ENCODE measurements around the gene PVALEF.

The PVALEF gene

DNA sequence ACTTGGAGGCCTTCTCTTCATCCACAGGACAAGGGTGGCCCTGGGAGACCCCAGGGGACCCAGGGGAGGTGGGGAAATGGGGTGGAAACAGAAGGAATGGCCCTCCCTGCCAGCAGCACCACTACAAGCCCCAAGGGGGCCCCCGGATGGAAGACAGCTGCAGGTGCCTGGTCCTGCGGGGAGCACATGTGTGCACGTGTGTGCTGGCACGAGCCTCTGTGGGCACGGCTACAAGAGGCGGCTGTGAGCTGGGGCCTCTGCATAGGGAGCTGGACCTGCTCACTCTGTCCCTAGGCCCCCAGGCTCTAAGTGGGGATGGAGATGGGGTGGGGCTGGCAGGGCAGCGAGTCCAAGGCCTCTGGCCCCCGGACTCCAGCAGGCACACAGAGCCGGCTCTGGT lies 13.9 kb downstream of the PVALEF start:
- 82% methylated on average over 4 of the region's 9 CpGs for WGBS
- Histone ChIP-seq H3K9ac (ENCODE audit: low read length) (no peak overlapping the region), H3K4me1 (ENCODE audit: control insufficient read depth, insufficient read depth, low read depth, low read length) (peaks cover 3% of the 10 kb centered on the region), H3K36me3 (ENCODE audit: control insufficient read depth in 1 of 2, insufficient read depth in 2 of 2, low read depth in 1 of 2, low read length in 2 of 2) (no peaks in the 10 kb centered on the region), H4K8ac (ENCODE audit: low read length) (no peak overlapping the region), H3K4me2 (ENCODE audit: low read length, poor library complexity, severe bottlenecking) (no peak overlapping the region), H3K27me3 (ENCODE audit: control insufficient read depth in 1 of 2, insufficient read depth in 1 of 2, low read length in 2 of 2) (peaks cover 15 to 25% of the 10 kb centered on the region in 2 experiments), H3K4me3 (ENCODE audit: insufficient read depth in 1 of 2, low read depth in 1 of 2, low read length in 2 of 2) (no peak overlapping the region), H3K9me3 (ENCODE audit: control insufficient read depth, low read length) (peaks cover 6% of the 10 kb centered on the region), H3K18ac (ENCODE audit: low read depth in 1 of 2, low read length in 2 of 2) (no peak overlapping the region), H3K27ac (ENCODE audit: low read length, poor library complexity, severe bottlenecking) (no peak overlapping the region), H3K4ac (ENCODE audit: low read depth in 1 of 2, low read length in 2 of 2) (no peak overlapping the region), H3K23ac (ENCODE audit: low read length in 2 of 2) (no peak overlapping the region), H2AK5ac (ENCODE audit: low read length, severe bottlenecking) (no peak overlapping the region), H2BK120ac (ENCODE audit: low read depth, low read length) (no peak overlapping the region), H3K14ac (ENCODE audit: low read length in 2 of 2) (no peak overlapping the region), H3K79me1 (replicated peaks; ENCODE audit: low read length, poor library complexity, severe bottlenecking) (no peaks in the 10 kb centered on the region), H2BK15ac (ENCODE audit: low read depth, poor library complexity, severe bottlenecking) (no peak overlapping the region), H4K91ac (ENCODE audit: low read length) (no peak overlapping the region), H2BK5ac (ENCODE audit: low read depth, low read length, poor library complexity, severe bottlenecking) (no peak overlapping the region), H2AFZ (ENCODE audit: low read depth, low read length) (no peak overlapping the region), H2BK12ac (ENCODE audit: low read length in 2 of 2) (no peak overlapping the region)
- DNase-seq, result no peak

GRCh38 chr17:81179861-81180260 lies 14.6 kb downstream of the PVALEF start:
- 69% methylated on average over 12 of the region's 12 CpGs for WGBS
- no peak overlapping the region for H4K8ac ChIP-seq (ENCODE audit: low read length)
- H2AFZ ChIP-seq (ENCODE audit: low read depth, low read length), result no peak overlapping the region
- no peak overlapping the region for H2BK12ac ChIP-seq (ENCODE audit: low read length in 2 of 2)
- H3K23ac ChIP-seq (ENCODE audit: low read length in 2 of 2), result no peak overlapping the region
- H2BK15ac ChIP-seq (ENCODE audit: low read depth, poor library complexity, severe bottlenecking), result no peak overlapping the region
- H3K4ac ChIP-seq (ENCODE audit: low read depth in 1 of 2, low read length in 2 of 2), result no peak overlapping the region
- no peaks in the 10 kb centered on the region for H3K36me3 ChIP-seq (ENCODE audit: control insufficient read depth in 1 of 2, insufficient read depth in 2 of 2, low read depth in 1 of 2, low read length in 2 of 2)
- no peak overlapping the region for H2BK5ac ChIP-seq (ENCODE audit: low read depth, low read length, poor library complexity, severe bottlenecking)
- H3K14ac ChIP-seq (ENCODE audit: low read length in 2 of 2), result no peak overlapping the region
- H3K9ac ChIP-seq (ENCODE audit: low read length), result no peak overlapping the region
- peaks cover 21 to 31% of the 10 kb centered on the region in 2 experiments for H3K27me3 ChIP-seq (ENCODE audit: control insufficient read depth in 1 of 2, insufficient read depth in 1 of 2, low read length in 2 of 2)
- H4K91ac ChIP-seq (ENCODE audit: low read length), result no peak overlapping the region
- no peak overlapping the region for H2BK120ac ChIP-seq (ENCODE audit: low read depth, low read length)
- peaks cover 3% of the 10 kb centered on the region for H3K4me1 ChIP-seq (ENCODE audit: control insufficient read depth, insufficient read depth, low read depth, low read length)
- no peak overlapping the region for H3K18ac ChIP-seq (ENCODE audit: low read depth in 1 of 2, low read length in 2 of 2)
- H3K9me3 ChIP-seq (ENCODE audit: control insufficient read depth, low read length), result peaks cover 6% of the 10 kb centered on the region
- no peak overlapping the region for H2AK5ac ChIP-seq (ENCODE audit: low read length, severe bottlenecking)
- H3K79me1 ChIP-seq (replicated peaks; ENCODE audit: low read length, poor library complexity, severe bottlenecking), result no peaks in the 10 kb centered on the region
- H3K4me2 ChIP-seq (ENCODE audit: low read length, poor library complexity, severe bottlenecking), result no peak overlapping the region
- no peak for DNase-seq
- H3K27ac ChIP-seq (ENCODE audit: low read length, poor library complexity, severe bottlenecking), result no peak overlapping the region
- H3K4me3 ChIP-seq (ENCODE audit: insufficient read depth in 1 of 2, low read depth in 1 of 2, low read length in 2 of 2), result no peak overlapping the region

DNA sequence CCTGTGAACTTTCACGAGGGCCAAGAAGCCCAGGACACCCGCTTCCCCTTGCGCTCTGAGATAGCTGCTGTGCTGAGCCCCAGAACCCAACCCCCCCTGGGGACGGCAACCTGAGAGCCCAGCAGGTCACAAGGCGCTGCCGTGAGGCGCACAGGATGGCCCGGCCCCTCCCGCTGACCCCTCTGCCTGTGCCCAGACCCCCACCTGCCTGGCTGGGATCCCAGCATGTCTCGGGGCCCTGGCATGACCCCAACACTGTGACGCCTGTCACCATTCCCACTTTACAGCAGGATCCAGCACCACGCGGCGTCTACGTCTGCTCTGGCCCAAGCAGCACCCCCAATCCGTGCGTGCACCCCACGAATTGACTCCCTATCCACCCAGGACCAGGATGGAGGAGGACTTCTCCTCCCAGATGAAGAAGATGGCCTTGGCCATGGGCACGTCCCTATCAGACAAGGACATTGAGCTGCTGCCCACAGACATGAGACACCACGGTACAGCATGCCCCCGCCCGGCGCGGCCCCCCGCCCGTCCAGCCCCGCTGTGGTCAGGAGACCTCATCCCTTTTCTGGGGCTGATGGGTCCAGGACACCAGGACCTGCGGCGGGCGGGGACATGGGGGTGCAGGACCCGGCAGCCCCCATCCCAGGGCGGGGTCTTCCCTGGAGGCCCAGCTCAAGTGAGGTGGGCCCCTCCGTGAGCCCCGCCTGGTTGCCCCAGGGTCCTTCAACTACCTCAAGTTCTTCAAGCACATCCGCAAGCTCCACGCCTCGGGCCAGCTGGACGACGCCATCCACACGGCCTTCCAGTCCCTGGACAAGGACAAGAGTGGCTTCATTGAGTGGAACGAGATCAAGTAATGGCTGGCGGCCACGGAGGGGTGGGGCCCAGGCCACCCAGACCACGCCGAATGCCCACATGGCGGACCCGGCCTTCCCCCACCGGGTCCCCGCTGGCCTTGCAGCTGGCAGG lies 15.8 kb downstream of the PVALEF start:
- Histone ChIP-seq H4K91ac (ENCODE audit: low read length) (no peak overlapping the region), H2BK12ac (ENCODE audit: low read length in 2 of 2) (no peak overlapping the region), H4K8ac (ENCODE audit: low read length) (no peak overlapping the region), H3K18ac (ENCODE audit: low read depth in 1 of 2, low read length in 2 of 2) (no peak overlapping the region), H2BK5ac (ENCODE audit: low read depth, low read length, poor library complexity, severe bottlenecking) (no peak overlapping the region), H3K4me2 (ENCODE audit: low read length, poor library complexity, severe bottlenecking) (no peak overlapping the region), H2BK120ac (ENCODE audit: low read depth, low read length) (no peak overlapping the region), H2AK5ac (ENCODE audit: low read length, severe bottlenecking) (no peak overlapping the region), H3K9ac (ENCODE audit: low read length) (no peak overlapping the region), H3K4ac (ENCODE audit: low read depth in 1 of 2, low read length in 2 of 2) (no peak overlapping the region), H3K27ac (ENCODE audit: low read length, poor library complexity, severe bottlenecking) (no peak overlapping the region), H2AFZ (ENCODE audit: low read depth, low read length) (no peak overlapping the region), H3K36me3 (ENCODE audit: control insufficient read depth in 1 of 2, insufficient read depth in 2 of 2, low read depth in 1 of 2, low read length in 2 of 2) (no peaks in the 10 kb centered on the region), H3K79me1 (replicated peaks; ENCODE audit: low read length, poor library complexity, severe bottlenecking) (no peaks in the 10 kb centered on the region), H3K9me3 (ENCODE audit: control insufficient read depth, low read length) (no peaks in the 10 kb centered on the region), H3K4me1 (ENCODE audit: control insufficient read depth, insufficient read depth, low read depth, low read length) (peaks cover 3% of the 10 kb centered on the region), H3K27me3 (ENCODE audit: control insufficient read depth in 1 of 2, insufficient read depth in 1 of 2, low read length in 2 of 2) (peaks cover 27 to 40% of the 10 kb centered on the region in 2 experiments), H3K23ac (ENCODE audit: low read length in 2 of 2) (no peak overlapping the region), H3K14ac (ENCODE audit: low read length in 2 of 2) (no peak overlapping the region), H3K4me3 (ENCODE audit: insufficient read depth in 1 of 2, low read depth in 1 of 2, low read length in 2 of 2) (no peak overlapping the region), H2BK15ac (ENCODE audit: low read depth, poor library complexity, severe bottlenecking) (no peak overlapping the region)
- WGBS, result 94% methylated on average over 48 of the region's 49 CpGs
- no peak for DNase-seq

GRCh38 chr17:81181811-81182185 lies 16.5 kb downstream of the PVALEF start:
- Histone ChIP-seq H3K27ac (ENCODE audit: low read length, poor library complexity, severe bottlenecking) (no peak overlapping the region), H3K4me1 (ENCODE audit: control insufficient read depth, insufficient read depth, low read depth, low read length) (peaks cover 3% of the 10 kb centered on the region), H2BK120ac (ENCODE audit: low read depth, low read length) (no peak overlapping the region), H2AFZ (ENCODE audit: low read depth, low read length) (no peak overlapping the region), H3K27me3 (ENCODE audit: control insufficient read depth in 1 of 2, insufficient read depth in 1 of 2, low read length in 2 of 2) (peaks cover 27 to 43% of the 10 kb centered on the region in 2 experiments), H3K36me3 (ENCODE audit: control insufficient read depth in 1 of 2, insufficient read depth in 2 of 2, low read depth in 1 of 2, low read length in 2 of 2) (no peaks in the 10 kb centered on the region), H3K9ac (ENCODE audit: low read length) (no peak overlapping the region), H3K4ac (ENCODE audit: low read depth in 1 of 2, low read length in 2 of 2) (no peak overlapping the region), H3K4me2 (ENCODE audit: low read length, poor library complexity, severe bottlenecking) (no peak overlapping the region), H2BK5ac (ENCODE audit: low read depth, low read length, poor library complexity, severe bottlenecking) (no peak overlapping the region), H2BK15ac (ENCODE audit: low read depth, poor library complexity, severe bottlenecking) (no peak overlapping the region), H3K79me1 (replicated peaks; ENCODE audit: low read length, poor library complexity, severe bottlenecking) (no peaks in the 10 kb centered on the region), H3K4me3 (ENCODE audit: insufficient read depth in 1 of 2, low read depth in 1 of 2, low read length in 2 of 2) (no peak overlapping the region), H4K8ac (ENCODE audit: low read length) (no peak overlapping the region), H3K18ac (ENCODE audit: low read depth in 1 of 2, low read length in 2 of 2) (no peak overlapping the region), H2BK12ac (ENCODE audit: low read length in 2 of 2) (no peak overlapping the region), H2AK5ac (ENCODE audit: low read length, severe bottlenecking) (no peak overlapping the region), H4K91ac (ENCODE audit: low read length) (no peak overlapping the region), H3K9me3 (ENCODE audit: control insufficient read depth, low read length) (no peaks in the 10 kb centered on the region), H3K14ac (ENCODE audit: low read length in 2 of 2) (no peak overlapping the region), H3K23ac (ENCODE audit: low read length in 2 of 2) (no peak overlapping the region)
- no peak for DNase-seq
- 89% methylated on average over 19 of the region's 19 CpGs for WGBS

Measured in mesenchymal stem cell (in vitro differentiated cells and primary cell).